HG03342 (cell line): ENCODE results near the gene AK4.
"Not testable (repeated sequence)": the region's sequence is repeated elsewhere in the genome, so short reads cannot be mapped to it uniquely, and the experiment has no call there.

Experiments
- ATAC-seq: cut with Tn5 transposase; IDR thresholded peaks from one replicate; pipeline ENCODE4 v1.9.1; 2021; ENCODE audit warnings: mild to moderate bottlenecking, moderate library complexity; ENCODE audit not compliant: unreplicated experiment

AK4 gene

DNA sequence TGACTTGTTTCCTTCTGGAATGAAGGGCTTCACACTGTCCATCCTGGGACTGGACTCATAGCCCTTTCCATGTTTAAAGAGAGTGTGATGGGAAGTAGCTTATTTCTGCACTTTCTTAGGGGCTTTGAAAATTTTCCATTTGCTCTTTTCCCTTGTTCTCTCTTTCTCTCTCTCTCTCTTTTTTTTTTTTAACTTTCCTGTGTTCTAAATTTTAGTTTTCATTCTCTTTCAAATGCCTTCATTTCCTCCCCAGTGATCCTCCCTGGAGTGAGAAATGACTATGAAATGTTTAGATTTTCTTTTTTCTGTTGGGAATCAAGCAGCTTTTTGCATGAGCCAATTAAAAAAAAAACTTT, 2.1 kb downstream of the AK4 start:
- ATAC-seq: no peak

DNA sequence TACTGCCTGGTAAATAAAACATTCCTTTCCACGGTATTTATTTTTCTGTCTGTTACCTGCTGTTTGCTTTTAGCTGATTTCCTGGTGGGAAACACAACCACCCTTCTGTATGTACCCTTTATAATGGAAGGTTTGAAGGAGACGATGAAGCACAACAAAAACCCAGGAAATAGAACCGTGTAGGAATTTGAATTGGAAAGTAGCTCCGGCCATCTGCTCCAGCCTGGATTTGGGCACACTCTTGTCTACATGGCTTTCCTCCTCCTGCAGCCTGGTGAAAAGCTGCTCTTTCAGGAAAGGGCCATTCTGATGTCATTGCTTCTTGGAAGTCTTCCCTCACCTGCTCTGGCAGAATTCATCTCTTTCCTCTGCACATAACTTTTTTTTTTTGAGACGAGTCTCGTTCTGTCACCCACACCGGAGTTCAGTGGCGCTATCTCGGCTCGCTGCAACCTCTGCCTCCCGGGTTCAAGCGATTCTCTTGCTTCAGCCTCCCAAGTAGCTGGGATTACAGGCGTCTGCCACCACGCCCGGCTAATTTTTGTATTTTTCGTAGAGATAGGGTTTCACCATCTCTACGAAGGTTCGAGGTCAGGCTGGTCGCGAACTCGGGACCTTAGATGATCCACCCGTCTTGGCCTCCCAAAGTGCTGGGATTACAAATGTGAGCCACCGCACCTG, 2.7 kb downstream of the AK4 start:
- ATAC-seq: no peak

DNA sequence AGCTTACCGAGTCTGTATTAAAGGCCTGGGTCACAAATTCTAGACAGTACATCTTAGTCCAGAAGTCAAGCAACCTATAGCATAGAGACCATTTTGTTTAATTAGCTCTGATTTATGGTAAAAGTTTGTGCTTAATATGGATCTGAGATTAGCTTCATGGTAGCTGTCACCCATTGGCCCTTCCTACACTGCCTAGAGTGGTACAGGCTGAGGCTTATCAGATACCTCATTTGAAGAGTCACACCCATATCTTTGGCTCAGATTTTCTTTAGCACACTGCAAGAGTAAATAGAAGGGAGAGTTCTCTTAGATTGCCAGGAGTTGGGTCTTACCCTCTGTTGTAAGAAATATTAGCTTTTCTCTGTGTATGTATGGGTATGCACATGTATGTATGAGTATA, 3.6 kb downstream of the AK4 start:
- no peak for ATAC-seq

DNA sequence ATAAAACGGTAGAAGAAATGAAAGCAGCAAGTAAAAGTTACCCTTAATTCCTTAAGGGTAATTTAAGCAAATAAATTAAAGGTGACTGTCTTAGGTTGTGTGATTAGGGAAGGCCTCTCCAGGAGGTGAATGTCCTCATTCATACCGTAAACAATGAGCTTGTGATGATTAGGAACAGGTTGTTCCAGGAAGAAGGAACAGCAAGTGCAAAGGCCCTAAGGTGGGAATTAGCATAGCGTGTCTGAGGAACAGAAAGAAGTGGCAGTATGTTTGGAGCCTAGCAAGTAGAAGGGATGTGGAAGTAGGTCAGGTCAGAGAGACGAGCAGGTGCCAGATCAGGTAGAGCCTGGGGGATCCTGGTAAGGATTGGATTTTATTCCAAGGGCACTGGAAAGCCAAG, 5.6 kb downstream of the AK4 start:
- no peak for ATAC-seq

DNA sequence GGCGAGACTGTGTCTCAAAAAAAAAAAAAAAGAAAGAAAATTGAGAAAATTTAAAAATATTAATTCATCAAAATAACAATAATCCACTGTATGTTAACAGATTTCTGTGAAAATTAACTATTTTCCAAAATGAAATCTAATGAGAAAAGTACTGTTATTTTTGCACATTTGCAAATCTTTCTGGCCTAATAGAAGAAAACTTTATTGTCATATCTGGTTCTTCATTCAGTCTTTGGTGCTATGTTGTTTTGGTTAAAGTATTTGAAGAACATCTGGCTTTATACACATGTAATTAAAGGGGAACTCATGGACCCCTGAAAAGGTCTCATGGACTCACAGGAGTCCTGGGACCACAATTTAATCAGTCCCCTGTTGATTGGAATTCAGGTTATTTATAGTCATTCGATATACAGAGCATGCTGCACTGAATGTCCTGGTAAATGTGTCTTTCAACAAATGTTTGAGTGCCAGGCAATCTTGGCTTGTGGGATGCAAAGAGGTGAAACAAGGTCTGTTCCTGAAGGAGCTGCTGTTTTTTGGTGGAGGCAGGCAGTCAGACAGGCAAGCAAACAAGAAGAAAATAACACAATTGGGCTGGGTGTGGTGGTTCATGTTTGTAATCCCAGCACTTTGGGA, 9.0 kb downstream of the AK4 start:
- ATAC-seq: no peak

DNA sequence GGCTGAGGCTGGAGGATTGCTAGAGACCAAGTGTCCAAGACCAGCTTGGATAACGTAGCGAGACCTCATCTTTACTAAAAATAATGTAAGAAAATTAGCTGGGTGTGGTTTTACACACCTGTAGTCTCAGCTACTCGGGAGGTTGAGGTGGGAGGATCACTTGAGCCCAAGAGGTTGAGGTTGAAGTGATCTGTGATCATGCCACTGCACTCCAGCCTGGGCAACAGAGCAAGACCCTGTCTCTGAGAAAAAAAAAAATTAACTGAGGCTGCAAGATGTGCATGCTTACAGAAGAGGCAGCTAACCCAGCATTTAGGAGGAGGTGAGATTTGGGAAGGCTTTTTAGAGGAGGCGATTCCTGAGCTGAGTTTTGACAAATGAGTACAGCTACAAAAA, 9.5 kb downstream of the AK4 start:
- no peak for ATAC-seq

DNA sequence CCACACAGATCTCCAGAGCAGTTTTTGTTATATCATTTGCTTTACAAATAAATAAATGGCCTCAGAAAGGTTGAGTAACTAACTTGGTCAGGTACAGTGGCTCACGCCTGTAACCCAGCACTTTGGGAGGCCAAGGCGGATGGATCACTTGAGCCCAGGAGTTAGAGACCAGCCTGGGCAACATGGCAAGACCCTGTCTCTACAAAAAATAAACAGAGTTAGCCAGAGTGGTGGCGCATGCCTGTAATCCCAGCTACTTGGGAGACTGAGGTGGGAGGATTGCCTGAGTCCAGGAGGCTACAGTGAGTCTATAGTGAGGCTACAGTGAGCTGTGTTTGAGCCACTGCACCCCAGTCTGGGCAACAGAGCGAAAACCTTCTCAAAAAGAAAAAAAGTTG, 11.3 kb downstream of the AK4 start:
- not testable (repeated sequence) for ATAC-seq

DNA sequence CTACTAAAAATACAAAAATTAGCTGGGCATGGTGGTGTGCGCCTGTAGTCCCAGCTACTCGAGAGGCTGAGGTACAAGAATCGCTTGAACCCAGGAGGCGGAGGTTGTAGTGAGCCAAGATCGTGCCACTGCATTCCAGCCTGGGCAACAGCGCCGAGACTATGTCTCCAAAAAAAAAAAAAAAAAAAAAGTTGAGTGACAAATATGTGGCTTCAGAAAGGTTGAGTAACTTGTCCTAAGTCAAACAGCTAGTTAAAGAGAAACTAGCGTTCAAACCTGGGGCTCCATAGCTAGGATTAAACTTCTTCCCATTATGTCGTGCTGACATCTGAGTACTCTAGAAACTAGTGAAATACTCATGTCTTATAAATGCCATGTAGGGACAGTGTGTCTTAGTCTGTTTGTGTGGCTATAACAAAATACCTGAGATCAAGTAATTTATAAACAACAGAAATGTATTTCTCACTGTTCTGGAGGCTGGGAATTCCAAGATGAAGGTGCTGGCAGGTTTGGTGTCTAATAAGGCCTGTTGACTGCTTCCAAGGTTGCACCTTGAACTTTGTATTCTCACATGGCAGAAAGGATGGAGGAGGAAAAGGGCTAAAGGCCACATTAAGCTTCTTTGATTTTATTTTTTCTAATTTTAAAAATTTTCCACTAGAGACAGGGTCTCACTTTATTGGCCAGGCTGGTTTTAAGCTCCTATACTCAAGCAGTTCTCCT, 12.0 kb downstream of the AK4 start:
- ATAC-seq: no peak

DNA sequence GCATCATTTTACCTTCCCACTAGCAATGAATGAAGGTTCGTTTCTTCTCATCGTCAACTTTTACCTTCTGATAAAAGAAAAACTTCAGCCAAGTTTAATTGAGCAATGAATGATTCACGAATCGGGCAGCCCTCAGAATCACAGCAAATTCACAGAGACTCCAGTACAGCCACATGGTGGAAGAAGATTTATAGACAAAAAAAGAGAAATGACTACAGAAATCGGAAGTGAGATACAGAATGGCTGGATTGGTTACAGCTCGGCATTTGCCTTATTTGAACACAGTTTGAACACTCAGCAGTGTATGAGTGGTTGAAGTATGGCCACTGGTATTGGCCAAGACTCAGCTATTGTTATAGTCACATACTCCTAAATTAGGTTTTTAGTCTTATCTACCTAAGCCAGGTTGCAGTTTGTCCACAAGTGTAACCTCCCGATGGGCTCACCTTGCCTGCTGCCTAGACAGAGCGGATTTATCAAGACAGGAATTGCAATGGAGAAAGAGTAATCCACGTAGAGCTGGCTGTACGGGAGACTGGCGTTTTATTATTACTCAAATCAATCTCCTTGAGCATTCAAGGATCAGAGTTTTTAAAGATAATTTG, 15.3 kb downstream of the AK4 start:
- ATAC-seq: no peak

DNA sequence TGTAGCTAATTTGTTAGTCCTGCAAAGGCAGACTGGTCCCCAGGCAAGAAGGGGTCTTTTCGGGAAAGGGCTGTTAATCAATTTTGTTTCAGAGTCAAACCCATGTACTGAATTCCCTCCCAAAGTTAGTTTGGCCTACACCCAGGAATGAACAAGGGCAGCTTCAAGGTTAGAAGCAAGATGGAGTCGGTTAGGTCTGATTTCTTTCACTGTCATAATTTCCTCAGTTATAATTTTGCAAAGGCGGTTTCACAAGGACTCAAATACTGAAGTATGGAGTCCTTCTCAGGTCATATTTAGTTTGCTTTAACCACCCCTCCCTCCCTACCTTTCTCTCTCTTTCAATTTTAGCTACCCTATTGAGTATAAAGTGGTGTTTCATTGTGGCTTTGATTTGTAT, 16.1 kb downstream of the AK4 start:
- ATAC-seq: not testable (repeated sequence)

DNA sequence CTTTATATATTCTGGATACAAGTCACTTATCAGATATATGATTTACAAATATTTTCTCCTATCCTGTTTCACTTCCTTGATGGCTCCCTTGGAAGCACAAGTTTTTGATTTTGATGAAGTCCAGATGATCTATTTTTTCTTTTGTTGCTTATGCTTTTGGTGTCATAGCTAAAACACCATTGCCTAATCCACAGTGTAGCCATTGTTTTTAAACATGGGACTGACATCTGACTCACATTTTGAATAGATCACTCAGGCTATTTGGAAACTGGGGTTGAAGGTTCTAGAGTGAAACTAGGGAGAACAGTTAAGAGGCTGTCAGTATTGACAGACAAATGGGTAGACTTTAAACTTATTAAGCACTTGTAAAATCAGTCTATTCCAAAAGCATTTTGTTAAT, 16.6 kb downstream of the AK4 start:
- ATAC-seq: no peak

DNA sequence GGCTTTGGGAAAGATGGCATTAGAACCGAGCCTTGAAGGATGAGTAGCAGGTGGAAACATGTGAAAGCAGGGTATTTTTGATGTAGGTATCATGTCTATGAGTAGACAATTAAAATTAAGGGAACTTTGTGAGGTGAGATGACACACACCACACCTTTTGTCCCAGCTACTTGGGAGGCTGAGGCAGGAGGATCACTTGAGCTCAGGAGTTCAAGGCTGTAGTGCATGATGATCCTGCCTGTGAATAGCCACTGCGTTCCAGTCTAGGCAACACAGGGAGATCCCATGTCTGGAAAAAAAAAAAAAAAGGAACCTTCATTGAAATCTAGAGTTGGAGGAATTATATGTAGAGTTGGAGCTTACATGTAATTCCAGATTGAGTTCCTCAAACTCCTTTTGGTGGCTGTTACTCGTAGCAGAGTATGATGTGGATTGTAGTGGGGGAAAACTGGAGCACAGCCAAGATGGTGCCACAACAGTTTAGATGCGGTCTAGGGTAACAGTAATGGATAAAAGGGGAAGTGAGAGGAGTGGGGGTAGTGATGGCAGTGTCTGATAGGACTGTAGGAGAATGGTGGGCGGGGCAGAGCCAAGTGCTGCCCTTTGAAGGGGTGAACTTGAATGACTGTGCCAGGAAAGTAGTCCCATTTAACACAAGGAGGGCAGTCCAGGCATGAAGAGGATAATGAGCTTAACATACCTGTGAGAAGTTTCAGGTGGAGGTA, 17.4 kb downstream of the AK4 start:
- ATAC-seq: peak; percentile 93

DNA sequence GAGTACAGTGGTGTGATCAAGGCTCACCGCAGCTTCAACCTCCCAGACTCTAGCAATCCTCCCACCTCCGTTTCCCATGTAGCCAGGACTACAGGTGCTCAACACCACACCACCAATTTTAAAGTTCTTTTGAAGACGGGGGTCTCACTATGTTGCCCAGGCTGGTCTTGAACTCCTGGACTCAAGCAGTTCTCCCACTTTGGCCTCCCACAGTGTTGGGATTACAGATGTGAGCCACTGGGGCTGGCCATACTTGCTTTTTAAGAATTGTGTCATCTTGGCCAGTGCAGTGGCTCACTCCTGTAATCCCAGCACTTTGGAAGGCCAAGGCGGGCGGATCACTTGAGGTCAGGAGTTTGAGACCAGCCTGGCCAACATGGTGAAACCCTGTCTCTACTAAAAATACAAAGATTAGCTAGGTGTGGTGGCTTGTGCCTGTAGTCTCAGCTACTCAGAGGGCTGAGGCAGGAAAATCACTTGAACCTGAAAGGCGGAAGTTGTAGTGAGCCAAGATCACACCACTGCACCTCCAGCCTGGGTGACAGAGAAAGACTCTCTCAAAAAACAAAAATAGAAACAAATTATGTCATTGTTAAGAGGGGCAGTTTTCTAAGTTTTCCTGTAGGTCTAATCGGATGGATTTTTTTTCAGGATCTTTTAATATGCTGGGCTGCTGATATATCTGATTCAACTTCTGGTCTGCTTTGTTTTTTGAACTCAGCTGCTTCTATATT, 18.7 kb downstream of the AK4 start:
- no peak for ATAC-seq

DNA sequence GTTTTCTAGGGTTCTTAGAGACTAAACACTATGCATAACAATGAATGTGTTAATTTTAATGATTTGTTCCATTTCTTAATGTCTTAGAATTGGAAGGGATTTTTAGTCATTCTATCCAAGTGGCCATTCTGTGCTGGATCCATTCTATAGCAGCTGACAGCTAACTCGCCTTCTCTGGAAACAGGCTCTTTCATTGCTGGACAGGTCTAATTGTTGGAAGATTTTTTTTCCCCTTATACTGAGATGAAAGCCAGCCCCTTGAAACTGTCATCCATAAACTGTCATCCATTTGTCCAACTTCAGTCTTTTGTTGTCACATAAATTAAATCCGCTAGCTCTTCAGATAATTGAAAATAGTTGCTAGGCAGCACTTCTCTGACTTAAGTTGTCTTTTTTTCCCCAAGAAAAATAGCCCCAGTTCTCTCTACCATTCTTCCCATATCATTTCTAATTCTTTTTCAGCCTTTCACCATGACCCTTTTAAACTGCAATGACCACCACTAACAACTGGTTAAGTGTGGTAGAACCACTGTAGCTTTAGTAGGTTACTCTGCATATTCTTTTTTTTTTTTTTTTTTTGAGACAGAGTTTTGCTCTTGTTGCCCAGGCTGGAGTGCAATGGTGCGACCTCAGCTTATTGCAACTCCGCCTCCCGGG, 19.7 kb downstream of the AK4 start:
- no peak for ATAC-seq

DNA sequence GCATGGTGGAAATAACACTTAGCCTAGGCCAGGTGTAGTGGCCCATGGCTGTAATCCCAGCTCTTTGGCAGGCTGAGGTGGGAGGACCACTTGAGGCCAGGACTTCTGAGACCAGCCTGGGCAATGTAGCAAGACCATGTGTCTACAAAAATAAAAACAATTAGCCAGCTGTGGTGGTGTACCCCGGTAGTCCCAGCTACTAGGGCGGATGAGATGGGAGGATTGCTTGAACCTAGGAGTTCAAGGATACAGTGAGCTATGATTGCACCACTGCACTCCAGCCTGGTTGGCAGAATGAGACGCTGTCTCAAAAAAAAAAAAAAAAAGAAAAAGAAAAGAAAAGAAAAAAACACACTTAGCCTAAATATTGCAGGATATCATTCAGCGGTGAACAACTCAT, 20.9 kb downstream of the AK4 start:
- ATAC-seq: no peak

DNA sequence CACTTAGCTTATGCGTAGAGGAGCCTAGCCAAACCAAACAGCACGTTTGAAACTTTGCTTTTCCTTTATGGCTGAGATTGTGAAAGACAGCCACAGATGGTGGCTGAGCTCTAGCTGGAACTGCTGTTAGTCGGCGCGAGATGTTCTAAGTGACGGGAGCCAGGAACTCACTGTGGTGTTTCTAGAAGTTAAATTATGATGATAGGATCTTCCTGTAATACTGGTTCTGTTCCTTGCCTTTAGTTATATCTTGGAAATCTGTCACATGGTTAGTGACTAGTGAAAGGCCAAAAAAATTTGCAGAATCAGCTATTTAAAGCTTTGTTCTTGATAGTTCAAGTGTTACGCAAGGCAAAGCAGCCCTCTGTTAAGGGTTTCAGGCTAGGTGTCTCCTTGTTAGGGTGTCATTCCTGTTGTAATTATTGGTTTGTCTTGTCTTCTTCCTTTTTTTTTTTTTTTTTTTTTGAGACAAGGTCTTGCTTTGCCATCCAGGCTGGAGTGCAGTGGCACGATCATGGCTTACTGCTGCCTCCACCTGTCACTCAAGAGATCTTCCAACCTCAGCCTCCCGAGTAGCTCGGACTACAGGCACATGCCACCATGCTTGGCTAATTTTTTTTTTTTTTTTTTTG, 22.6 kb downstream of the AK4 start:
- ATAC-seq: no peak

DNA sequence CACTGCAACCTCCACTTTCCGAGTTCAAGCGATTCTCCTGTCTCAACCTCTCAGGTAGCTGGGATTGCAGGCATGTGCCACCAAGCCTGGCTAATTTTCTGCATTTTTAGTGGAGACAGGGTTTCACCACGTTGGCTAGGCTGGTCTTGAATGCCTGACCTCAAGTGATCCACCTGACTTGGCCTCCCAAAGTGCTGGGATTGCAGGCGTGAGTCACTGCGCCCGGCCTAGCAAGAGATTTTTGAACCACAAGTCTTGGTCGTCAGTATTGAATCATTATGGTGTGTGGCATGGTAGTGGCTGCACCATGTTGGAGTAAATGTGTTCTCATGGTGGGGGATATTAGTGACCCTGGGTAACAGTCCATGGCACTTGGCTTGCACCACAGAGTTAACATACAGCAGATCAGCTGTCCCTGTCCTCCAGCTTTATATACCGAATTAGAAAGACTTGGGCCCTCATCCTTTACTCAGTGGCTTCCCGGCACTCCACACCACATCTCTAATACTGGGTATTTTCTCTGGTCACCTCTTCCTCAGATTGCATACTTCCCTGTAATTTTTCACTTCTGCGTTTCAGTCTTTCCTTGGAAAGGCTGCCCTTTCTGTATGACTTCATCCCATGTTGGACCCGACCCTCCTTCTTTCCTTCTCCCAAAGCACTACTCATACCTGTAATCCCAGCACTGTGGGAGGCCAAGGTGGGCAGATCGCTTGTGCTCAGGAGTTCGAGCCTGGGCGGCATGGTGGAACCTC, 25.1 kb downstream of the AK4 start:
- no peak for ATAC-seq

DNA sequence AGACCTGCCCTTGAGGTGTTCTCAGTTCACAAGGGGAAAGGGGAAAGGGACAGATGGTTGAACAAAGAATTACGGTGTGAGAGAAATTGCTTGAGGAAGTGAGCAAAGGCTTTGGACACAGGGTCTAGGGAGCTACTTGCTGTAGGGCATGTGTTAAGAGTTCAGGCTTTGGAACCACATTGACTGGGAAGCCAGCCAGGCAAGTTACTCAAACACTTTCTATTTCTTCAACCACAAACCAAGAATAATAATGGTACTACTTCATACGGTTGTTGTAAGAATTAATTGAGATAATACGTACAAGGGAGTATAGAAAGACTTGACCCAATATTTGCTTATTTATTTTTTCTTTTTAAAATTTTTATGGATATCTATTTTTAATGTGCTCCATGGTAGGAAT, 26.6 kb downstream of the AK4 start:
- peak; percentile 96 for ATAC-seq
